Measurements from ENCODE around the gene SLC25A22. TPM values are rescaled to one million over a fixed set of nuclear protein-coding genes. Genes with fewer than 3 reads are reported as not detected.

The SLC25A22 gene
- total and polyA plus RNA-seq, 2 donors (not counting 1 experiment from before 2014, with no cell fraction given): 25.7 to 45.7 TPM

- peaks cover 0 to 2% (median 0%) of the 10 kb centered on the region in 4 experiments for H3K27me3 ChIP-seq (replicated peaks in 1 of 4; ENCODE audit: control extremely low read depth in 1 of 4, control insufficient read depth in 3 of 4, insufficient read depth in 4 of 4, low read length in 3 of 4)
- Mint-ChIP-seq H3K9me3 (ENCODE audit: insufficient read depth) (no peaks in the 10 kb centered on the region), H3K27me3 (no peaks in the 10 kb centered on the region), H3K4me3 (peak overlapping the region; percentile 92), H3K27ac (peak overlapping the region; percentile 91), H3K4me1 (peaks cover 20% of the 10 kb centered on the region)
- peak overlapping the region; percentile 6 to 45 for H3K27ac ChIP-seq (ENCODE audit: low read length in 2 of 2)
- H3K4me3 ChIP-seq (ENCODE audit: control extremely low read depth in 1 of 5, extremely low read depth in 1 of 5, insufficient read depth in 1 of 5, low read depth in 2 of 5, low read length in 4 of 5): peak overlapping the region; percentile 37 to 82 (median 73)
- 91% methylated on average over 10 of the region's 11 CpGs for WGBS (ENCODE audit: insufficient coverage)
- ChIA-PET POLR2A (interaction anchor here (0.7 to 3.7 kb wide), 8 partner anchors 9 to 315 kb away, joined by 3 to 57 read pairs (median 10); partner anchors contain the start of genes CD151, CRACR2B, HRAS and LRRC56), CTCF (interaction anchor here (1.3 to 2.8 kb wide), 2 partner anchors 12 to 28 kb away, joined by 3 to 14 read pairs; partner anchors contain the start of gene RPLP2)
- no peak overlapping the region for H2AFZ ChIP-seq (ENCODE audit: insufficient read depth, low read depth, low read length, poor library complexity, severe bottlenecking)
- peaks cover 0 to 30% of the 10 kb centered on the region in 2 experiments for H3K36me3 ChIP-seq (replicated peaks in 1 of 2; ENCODE audit: control extremely low read depth in 1 of 2, control insufficient read depth in 1 of 2, extremely low read depth in 1 of 2, insufficient read depth in 2 of 2, low read length in 1 of 2)
- DNase-seq: no peak
- H3K9me3 ChIP-seq (ENCODE audit: control extremely low read depth in 1 of 3, control insufficient read depth in 2 of 3, insufficient read depth in 1 of 3, low read length in 2 of 3): no peaks in the 10 kb centered on the region
- intact Hi-C loops (cut with micrococcal nuclease): loop anchor here (1.0 kb wide), 2 partner anchors 9 to 21 kb away; partner anchors contain the start of genes POLR2L and TSPAN4
- peak overlapping the region; percentile 91 for H3K9ac ChIP-seq (ENCODE audit: low read length)
- no peak for ATAC-seq (ENCODE audit: low read depth)
- H3K4me2 ChIP-seq (replicated peaks; ENCODE audit: low read depth, low read length, poor library complexity, severe bottlenecking): peak overlapping the region; percentile 90
- peaks cover 16 to 26% of the 10 kb centered on the region in 2 donors for H3K4me1 ChIP-seq (ENCODE audit: control insufficient read depth in 2 of 2, insufficient read depth in 2 of 2, low read length in 2 of 2)
- TF ChIP-seq EZH2 (IDR thresholded peaks at IDR 0.05; ENCODE audit: borderline replicate concordance, insufficient read depth, low read depth, low read length, poor library complexity, severe bottlenecking): no peak
- no peak for TF ChIP-seq CTCF (IDR thresholded peaks at IDR 0.05)
- peaks cover 24% of the 10 kb centered on the region for H3K79me2 ChIP-seq (ENCODE audit: control insufficient read depth, insufficient read depth, low read length)
- H4K20me1 ChIP-seq (ENCODE audit: control insufficient read depth, insufficient read depth, low read length, poor library complexity, severe bottlenecking): peaks cover 58% of the 10 kb centered on the region
Observed at GRCh38 chr11:820655-821511, 22.8 kb upstream of the SLC25A22 start.
